AG08396 (cell line): ENCODE measurements around the gene SLC17A9.

ENCODE experiments used
- DNase-seq: peaks from one replicate; pipeline ENCODE4 v3.0.0; 2012; ENCODE audit warnings: low spot score, mixed read lengths

SLC17A9 gene

DNA sequence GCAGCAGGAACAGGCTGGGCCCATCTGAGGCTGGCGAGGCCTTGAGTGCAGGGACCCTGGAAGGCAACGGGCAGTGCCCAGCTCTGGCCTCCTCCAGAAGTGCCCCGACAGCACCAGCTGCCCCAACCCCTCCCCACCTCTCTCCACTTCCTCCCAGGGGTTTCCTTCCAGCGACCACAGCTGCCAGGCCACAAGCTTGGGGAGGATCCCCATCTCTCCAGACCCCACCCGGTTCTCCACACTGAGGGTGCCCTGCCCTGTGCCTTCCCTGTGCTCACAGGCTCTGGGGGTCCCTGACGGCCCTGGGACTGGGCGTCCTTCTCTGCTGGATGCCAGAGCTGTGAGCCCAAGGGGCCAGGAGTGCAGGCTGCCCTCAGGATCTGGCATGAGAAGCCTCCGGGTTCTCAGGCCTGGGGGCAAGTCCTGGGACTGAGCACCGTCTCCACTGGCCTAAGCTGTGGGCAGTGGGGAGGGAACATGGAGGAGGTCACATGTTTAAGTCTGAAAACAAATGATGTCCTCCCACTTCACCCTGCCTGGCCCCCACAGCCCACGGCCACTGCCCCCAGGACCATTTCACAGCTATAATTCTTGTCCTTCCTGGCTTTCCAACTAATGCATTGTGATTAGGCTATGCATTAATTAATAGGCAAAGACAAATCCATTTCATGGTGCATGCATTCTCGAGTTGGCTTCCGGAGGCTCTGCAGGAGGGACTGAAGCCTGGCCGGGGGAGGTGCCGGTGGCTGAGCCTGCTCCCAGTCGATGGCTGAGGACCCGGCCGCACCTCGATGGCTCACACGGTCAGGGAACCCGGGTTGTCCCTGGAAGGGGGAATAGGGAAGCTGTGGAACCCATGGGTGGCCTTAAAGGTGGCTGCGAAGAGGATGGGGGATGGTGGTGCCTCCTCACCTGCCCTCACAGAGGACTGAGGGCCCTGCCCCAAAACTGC, 29.9 kb downstream of the SLC17A9 start:
- DNase-seq, result no peak

DNA sequence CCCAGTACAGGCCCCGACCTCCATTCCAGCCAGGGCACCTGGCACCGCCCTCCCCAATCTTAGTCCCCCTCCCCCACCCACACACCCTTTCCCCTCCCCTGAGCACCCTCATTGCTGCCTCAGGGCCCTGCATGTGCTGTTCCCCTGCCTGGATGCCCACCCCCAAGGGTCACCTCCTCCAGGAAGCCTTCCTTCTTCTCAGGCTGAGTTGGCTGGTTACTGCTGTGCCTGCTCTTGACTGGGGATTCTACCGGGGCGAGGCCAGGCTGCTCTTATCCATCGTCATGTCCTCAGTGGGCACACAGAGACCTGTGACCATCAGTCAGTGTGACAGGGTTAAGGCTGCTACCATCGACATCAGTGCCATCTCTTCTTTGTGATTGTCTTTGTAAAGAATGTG, 30.7 kb downstream of the SLC17A9 start:
- no peak for DNase-seq

- no peak for DNase-seq
Measured at GRCh38 chr20:62984666-62985443, 32.3 kb downstream of the SLC17A9 start.

DNA sequence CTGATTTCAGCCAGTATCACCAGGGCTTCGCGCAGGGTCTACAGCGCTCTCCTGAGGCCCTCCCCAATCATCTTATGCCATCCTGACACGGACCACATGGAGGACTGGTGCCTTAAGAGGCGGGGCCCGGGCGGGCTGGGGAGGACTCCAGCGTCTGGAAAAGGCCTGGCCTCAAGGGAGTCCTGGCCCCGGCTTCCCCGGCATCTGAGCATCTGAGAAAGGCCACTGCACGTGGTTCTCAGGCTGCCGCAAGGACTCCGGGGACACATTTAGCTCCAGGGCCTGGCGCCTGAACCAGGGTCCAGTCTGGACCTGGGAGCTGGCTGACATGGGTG, 32.9 kb downstream of the SLC17A9 start:
- no peak for DNase-seq

DNA sequence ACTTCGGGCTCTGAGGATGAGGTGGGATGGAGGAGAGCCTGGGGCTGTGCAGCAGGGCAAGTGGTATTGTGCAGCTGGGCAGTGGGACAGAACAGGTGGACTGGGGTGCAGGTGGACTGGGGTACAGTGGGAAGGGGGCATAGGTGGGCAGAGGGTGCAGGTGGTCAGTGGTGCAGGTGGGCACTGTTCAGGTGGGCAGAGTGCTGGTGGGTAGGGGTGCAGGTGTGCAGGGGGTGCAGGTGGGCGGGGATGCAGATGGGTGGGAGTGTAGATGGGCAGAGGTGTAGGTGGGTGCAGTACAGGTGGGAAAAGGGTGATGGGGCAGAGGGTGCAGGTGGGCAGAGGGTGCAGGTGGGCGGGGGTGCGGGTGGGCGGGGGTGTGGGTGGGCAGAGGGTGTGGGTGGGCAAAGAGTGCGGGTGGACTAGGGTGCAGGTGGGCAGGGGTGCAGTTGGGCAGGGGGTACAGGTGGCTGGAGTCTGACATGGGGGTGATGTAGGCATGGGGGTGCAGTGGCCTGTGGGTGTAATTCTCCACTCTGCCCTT, 33.8 kb downstream of the SLC17A9 start:
- no peak for DNase-seq

GRCh38 chr20:62987114-62987513, 34.6 kb downstream of the SLC17A9 start:
- DNase-seq, result no peak

GRCh38 chr20:62989201-62989601, 36.7 kb downstream of the SLC17A9 start:
- no peak for DNase-seq

- DNase-seq, result no peak
Measured at GRCh38 chr20:62990306-62990825, 37.9 kb downstream of the SLC17A9 start.

DNA sequence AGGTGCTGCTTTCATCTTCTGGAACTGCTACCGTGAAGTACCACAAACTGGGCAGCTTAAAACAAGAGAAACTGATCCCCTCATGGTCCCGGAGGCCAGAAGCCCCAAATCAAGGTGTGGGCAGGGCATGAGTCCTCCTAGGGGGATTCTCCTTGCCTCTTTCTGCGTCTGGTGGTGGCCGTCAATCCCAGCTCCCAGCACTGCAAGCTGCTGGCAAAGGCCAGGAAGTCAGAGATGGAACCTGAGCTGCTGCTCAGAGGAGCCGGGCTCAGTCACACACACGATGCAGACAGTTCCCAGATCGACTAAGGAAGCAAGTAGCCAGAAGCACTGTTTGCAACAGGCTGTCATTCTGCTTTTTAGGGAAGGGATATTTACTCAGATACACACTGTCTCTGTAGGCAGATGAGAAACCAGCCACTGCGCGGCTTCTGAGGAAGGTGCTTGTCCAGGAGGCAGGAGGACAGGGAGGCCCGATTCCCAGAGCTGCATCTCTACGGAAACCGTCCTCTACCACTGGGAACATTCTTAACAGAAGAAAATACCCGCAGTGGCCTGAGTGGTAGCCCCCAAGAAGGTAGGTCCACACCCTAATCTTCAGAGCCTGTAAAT, 38.8 kb downstream of the SLC17A9 start:
- no peak for DNase-seq

DNA sequence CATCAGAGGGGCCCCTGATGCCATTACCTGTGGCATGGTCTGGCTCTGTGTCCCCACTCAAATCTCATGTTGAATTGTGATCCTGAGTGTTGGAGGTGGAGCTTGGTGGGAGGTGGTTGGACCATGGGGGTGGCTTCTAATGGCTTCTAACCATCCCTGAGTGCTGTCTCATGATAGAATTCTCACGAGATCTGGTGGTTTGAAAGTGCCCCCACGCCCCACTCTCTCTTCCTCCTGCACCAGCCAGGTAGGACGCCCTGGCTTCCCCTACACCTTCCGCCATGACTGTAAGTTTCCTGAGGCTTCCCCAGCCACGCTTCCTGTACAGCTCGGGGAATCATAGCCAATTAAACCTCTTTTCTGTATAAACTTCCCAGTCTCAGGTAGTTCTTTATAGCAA, 39.4 kb downstream of the SLC17A9 start:
- no peak for DNase-seq

DNA sequence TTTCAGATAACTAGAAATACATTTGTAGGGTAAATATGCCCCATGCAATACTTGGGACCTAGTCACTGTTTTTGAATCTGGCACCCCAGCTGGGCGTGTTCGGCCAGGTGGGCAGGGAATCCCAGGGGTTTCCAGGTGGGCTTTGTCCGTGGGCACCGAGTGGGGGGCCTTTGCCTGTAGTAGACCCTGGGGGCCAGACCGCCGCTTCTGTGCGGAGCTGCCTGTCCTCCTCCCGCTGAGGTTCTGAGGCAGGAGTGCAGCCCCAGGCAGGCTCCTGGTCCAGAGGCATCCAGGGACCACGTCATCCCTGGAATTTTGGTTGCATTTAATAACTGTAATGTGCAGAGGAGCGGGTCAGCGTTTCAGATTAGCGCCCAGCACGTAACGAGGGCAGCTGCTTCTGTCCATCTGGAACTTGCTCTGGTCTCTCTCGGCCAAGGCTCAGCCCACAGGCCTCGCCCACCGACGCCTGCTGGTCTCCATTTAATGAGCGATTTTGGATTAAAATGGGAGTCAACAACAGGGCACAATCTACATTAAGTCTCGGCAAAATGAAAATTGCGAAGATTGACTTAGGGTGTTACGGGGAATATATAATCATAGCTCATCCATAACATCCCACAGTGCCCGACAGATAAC, 41.5 kb downstream of the SLC17A9 start:
- DNase-seq, result no peak

- no peak for DNase-seq
Measured at GRCh38 chr20:62994869-62995281, 42.4 kb downstream of the SLC17A9 start.

DNA sequence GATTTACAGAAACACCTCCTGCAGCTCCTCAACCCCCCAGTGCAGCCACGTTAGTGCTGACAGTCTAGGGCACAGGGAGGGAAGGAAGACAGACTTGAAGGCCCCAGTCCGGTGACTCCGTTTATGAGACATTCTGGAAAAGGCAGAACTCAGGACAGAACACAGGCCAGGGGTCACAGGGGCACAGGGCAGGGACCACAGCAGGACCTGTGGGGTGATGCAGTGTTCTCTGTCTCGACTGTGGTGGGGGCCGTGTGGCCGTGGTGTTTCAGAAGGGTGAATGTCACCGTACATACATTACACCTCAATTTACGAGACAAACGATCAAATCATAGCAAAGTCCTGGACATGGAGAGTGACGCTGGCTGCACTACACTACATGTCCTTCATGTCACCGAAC, 43.0 kb downstream of the SLC17A9 start:
- no peak for DNase-seq

- DNase-seq, result no peak
Measured at GRCh38 chr20:62995898-62996595, 43.5 kb downstream of the SLC17A9 start.

GRCh38 chr20:62996596-62996982, 44.1 kb downstream of the SLC17A9 start:
- no peak for DNase-seq

DNA sequence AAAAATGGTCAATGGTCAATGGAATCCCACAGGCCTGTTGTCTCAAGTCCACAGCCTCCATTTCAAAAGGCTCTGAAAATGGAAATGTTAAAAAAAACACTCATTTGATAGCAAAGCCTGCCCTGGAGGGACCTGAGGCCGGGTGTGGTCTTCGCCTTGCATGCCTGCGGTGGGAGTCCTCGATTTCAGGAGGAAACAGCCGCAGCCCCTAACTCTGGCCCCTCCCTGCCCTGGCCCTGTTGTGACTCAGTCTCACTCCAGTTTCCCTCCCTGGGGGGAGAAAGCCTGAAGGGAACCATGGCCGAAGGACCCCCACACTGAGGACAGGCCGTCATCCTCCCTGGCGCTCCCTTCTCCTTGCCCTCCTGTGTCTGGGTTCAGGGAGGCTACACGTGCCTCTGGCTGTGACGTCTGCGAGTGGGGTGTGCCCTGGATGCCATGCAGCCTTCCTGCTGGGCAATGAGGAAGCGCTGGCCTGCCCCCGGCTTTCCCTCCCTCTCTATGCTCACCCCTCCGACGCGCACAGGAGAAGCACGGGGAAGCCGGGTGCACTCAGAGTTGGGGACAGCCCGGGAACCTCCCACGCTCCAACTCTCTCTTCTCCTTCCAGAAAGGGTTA, 45.0 kb downstream of the SLC17A9 start:
- no peak for DNase-seq

- no peak for DNase-seq
Measured at GRCh38 chr20:62998449-62998848, 45.9 kb downstream of the SLC17A9 start.

GRCh38 chr20:62999580-62999979, 47.1 kb downstream of the SLC17A9 start:
- no peak for DNase-seq

GRCh38 chr20:63000036-63000435, 47.5 kb downstream of the SLC17A9 start:
- no peak for DNase-seq

- DNase-seq, result no peak
Measured at GRCh38 chr20:63000958-63001357, 48.4 kb downstream of the SLC17A9 start.

DNA sequence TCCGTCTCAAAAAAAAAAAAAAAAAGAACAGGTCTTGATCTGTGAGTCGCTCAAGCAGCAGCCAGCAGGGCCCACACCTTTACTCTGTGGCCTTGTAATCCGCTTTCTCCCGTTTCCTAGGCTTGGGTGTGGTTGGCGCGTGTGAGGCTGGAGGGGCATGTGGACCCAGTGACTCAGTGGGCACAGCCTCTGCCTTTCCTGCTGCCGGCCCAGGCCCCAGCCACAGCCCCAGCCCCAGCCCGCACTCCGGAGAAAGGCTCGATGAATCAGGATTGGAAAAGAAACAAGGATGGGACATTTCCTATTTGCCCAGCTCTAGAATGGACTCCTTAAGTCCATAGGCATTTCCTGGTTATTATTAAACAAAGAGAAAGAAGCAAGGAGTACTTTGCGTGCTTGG, 50.0 kb downstream of the SLC17A9 start:
- DNase-seq, result no peak
